GM12878 (cell line): ENCODE data around the gene XPC. TPM values are rescaled to one million over a fixed set of nuclear protein-coding genes. Genes with fewer than 3 reads are reported as not detected.

ENCODE experiments used
- ATAC-seq: fragments of 200-7000 bp; cut with Tn5 transposase; 3 replicates; pipeline ENCODE4 v1.9.1; 2020; ENCODE audit warnings: mild to moderate bottlenecking, moderate library complexity
- BruUV-seq: library from RNA; stranded (reverse); fragments of 400-500 nt; replicated peaks from 2 replicates; lab custom pipeline; 2021; lab: Mats Ljungman, UMichigan
- CTCF ChIA-PET: fragments of 300-600 bp; sonication (Branson Sonifier 250); formaldehyde crosslinking; extraction: SDS; loops from one replicate; lab custom pipeline; 2021; ENCODE audit warnings: inconsistent platforms; lab: Yijun Ruan, JAX
- POLR2A ChIA-PET: fragments of 350-600 bp; formaldehyde crosslinking; extraction: SDS; loops from one replicate; lab custom pipeline; 2021; ENCODE audit warnings: inconsistent platforms; lab: Charles Lee
- RAD21 ChIA-PET: fragments of 300-600 bp; sonication (Branson Sonifier 250); formaldehyde crosslinking; loops from one replicate; lab custom pipeline; 2023; ENCODE audit warnings: antibody characterized with exemption; ENCODE audit not compliant: unreplicated experiment; lab: Charles Lee
- SMC1A ChIA-PET: fragments of 300-600 bp; sonication (Branson Sonifier 250); formaldehyde crosslinking; loops from one replicate; lab custom pipeline; 2023; ENCODE audit not compliant: unreplicated experiment, uncharacterized antibody; lab: Charles Lee
- DNase-seq: peaks from one replicate; pipeline ENCODE4 v3.0.0-alpha.2; 2011; ENCODE audit warnings: low read depth, low spot score
- FAIRE-seq: peaks from 3 replicates; lab custom pipeline; 2011; peaks lifted over from hg19 to GRCh38; lab: Jason Lieb, UNC
- H2AFZ ChIP-seq: 2 replicates; pipeline ENCODE4 v1.6.0; 2011; ENCODE audit warnings: low read depth, low read length, control low read depth; ENCODE audit not compliant: control insufficient read depth
- H3K27ac ChIP-seq: 2 replicates; pipeline ENCODE4 v1.5.1; 2011; ENCODE audit warnings: control low read depth; ENCODE audit not compliant: control insufficient read depth, insufficient read depth
- H3K27me3 ChIP-seq, 2 experiments: replicated peaks in 1 of 2; 2 replicates each; pipeline versions ENCODE4 v1.6.0 to v1.6.1; 2011; ENCODE audit warnings: low read length in 1 of 2; ENCODE audit not compliant: control insufficient read depth in 2 of 2, insufficient read depth in 2 of 2
- H3K36me3 ChIP-seq, 2 experiments: 2 replicates each; pipeline ENCODE4 v1.5.1; 2011; ENCODE audit warnings: low read length in 1 of 2; ENCODE audit not compliant: control insufficient read depth in 2 of 2, insufficient read depth in 2 of 2
- H3K4me1 ChIP-seq: 2 replicates; pipeline ENCODE4 v1.6.1; 2011; ENCODE audit warnings: mild to moderate bottlenecking, low read length, moderate library complexity, mixed read lengths; ENCODE audit not compliant: control insufficient read depth, insufficient read depth
- H3K4me2 ChIP-seq: 2 replicates; pipeline ENCODE4 v1.6.0; 2011; ENCODE audit warnings: control low read depth; ENCODE audit not compliant: control insufficient read depth, insufficient read depth
- H3K4me3 ChIP-seq: fragments of 200-600 bp; sonication (generic); 2 replicates; pipeline ENCODE4 v1.5.1; 2016
- H3K79me2 ChIP-seq: 2 replicates; pipeline ENCODE4 v1.6.0; 2011; ENCODE audit warnings: low read length; ENCODE audit not compliant: control insufficient read depth, insufficient read depth
- H3K9ac ChIP-seq: 2 replicates; pipeline ENCODE4 v1.8.0; 2011; ENCODE audit warnings: low read length, control low read depth, mixed read lengths; ENCODE audit not compliant: control insufficient read depth, insufficient read depth
- H3K9me3 ChIP-seq: replicated peaks from 3 replicates; pipeline ENCODE4 v1.5.1; 2011; ENCODE audit warnings: mild to moderate bottlenecking, low read length; ENCODE audit not compliant: control insufficient read depth, insufficient read depth
- H4K20me1 ChIP-seq: 2 replicates; pipeline ENCODE4 v1.6.0; 2011; ENCODE audit not compliant: control insufficient read depth, insufficient read depth
- ESRRA ChIP-seq: IDR thresholded peaks from 2 replicates; pipeline ENCODE4 v1.6.1; 2012; ENCODE audit warnings: mild to moderate bottlenecking, low read length, improper control_type of control experiment
- GATAD2B ChIP-seq: fragments of 450-650 bp; conservative IDR thresholded peaks from 2 replicates; pipeline ENCODE4 v1.6.1; 2017; ENCODE audit warnings: low read depth, mild to moderate bottlenecking, moderate library complexity
- POLR2A ChIP-seq: IDR thresholded peaks from 2 replicates; pipeline ENCODE4 v1.6.1; 2011; ENCODE audit warnings: low read depth, mild to moderate bottlenecking, low read length
- POLR2AphosphoS5 ChIP-seq: IDR thresholded peaks from 2 replicates; pipeline ENCODE4 v1.6.1; 2011; ENCODE audit warnings: mild to moderate bottlenecking, low read length, inconsistent platforms
- RELB ChIP-seq: fragments of 450-650 bp; IDR thresholded peaks from 2 replicates; pipeline ENCODE4 v1.6.1; 2017; ENCODE audit warnings: low read depth, mild to moderate bottlenecking, moderate library complexity
- SREBF1 ChIP-seq: IDR thresholded peaks from 2 replicates; pipeline ENCODE4 v1.6.1; 2012; ENCODE audit warnings: mild to moderate bottlenecking, low read length
- TCF12 ChIP-seq: IDR thresholded peaks from 2 replicates; pipeline ENCODE4 v1.6.1; 2011; ENCODE audit warnings: low read depth, mild to moderate bottlenecking, low read length
- USF1 ChIP-seq: IDR thresholded peaks from 2 replicates; pipeline ENCODE4 v1.6.1; 2011; ENCODE audit warnings: borderline replicate concordance, low read depth, mild to moderate bottlenecking, moderate library complexity, mixed read lengths, low read length; ENCODE audit not compliant: insufficient read depth; ENCODE audit errors: extremely low read length
- ZNF622 ChIP-seq: fragments of 450-650 bp; IDR thresholded peaks from 2 replicates; pipeline ENCODE4 v1.6.1; 2017; ENCODE audit warnings: mild to moderate bottlenecking, inconsistent platforms
- WGBS: methylation state at CpG from one replicate; pipeline ENCODE4 v1.1.6; 2016; ENCODE audit warnings: low lambda C conversion rate; ENCODE audit not compliant: insufficient replicate concordance, insufficient coverage; ENCODE audit errors: missing lambda C conversion rate; 5-methylcytosine and 5-hydroxymethylcytosine counted together
- in situ Hi-C: fragments of 300-500 bp; cut with MboI; formaldehyde crosslinking; loops from 9 replicates; pipeline ENCODE4 v1.14.3; 2018; ENCODE audit warnings: mixed read lengths
- intact Hi-C: fragments of 100-400 bp; cut with micrococcal nuclease; formaldehyde crosslinking; loops from one replicate; pipeline ENCODE4 v1.14.2; 2022; ENCODE audit not compliant: unreplicated experiment
- polyA plus RNA-seq, 11 experiments: library from polyadenylated mRNA; depleted of rRNA in 4 of 11; unstranded in 6 of 11; stranded (reverse) in 5 of 11; fragments of >200 nt; fragmentation: Nextera tagmentation in 4 of 11; fragmentation: Illumina TruSeq in 1 of 11; extraction: Ambion mirVana in 4 of 11; extraction: Trizol in 1 of 11; gene quantifications; 1 replicate in 1 of 11; 2 replicates in 10 of 11; pipeline versions ENCODE4 v1.2.1 to v1.2.3, GENCODE V29; 2011 to 2016; ENCODE audit warnings: inconsistent platforms in 2 of 11, missing spikeins in 2 of 11, low read depth in 1 of 11
- total RNA-seq, 4 experiments: library from RNA; depleted of rRNA in 3 of 4; stranded (reverse); fragments of >200 nt in 3 of 4; fragmentation: Illumina TruSeq in 1 of 4; extraction: Trizol in 1 of 4; gene quantifications; 2 replicates each; pipeline versions ENCODE4 v1.2.1 to v1.2.3, GENCODE V29; 2013 to 2021

The XPC gene
- total and polyA plus RNA-seq, 10 of the 15 experiments (the other 5 are each of a cell fraction or from before 2014, with no cell fraction given), result 4.0 to 48.3 (median 29.8) TPM

GRCh38 chr3:14135581-14135980, 42.8 kb downstream of the XPC start (continued):
- no peak for TF ChIP-seq GATAD2B
- no peak for TF ChIP-seq POLR2AphosphoS5
- no peak for TF ChIP-seq RELB
- no peak for TF ChIP-seq TCF12
- no peak for TF ChIP-seq USF1
- TF ChIP-seq SREBF1, result no peak

- H2AFZ ChIP-seq, result no peak overlapping the region
- in situ Hi-C loops, result no loop called here
- H3K27me3 ChIP-seq, result no peaks in the 10 kb centered on the region
- H3K4me3 ChIP-seq, result no peak overlapping the region
- intact Hi-C loops, result no loop called here
- DNase-seq (no peak), ATAC-seq (no peak), FAIRE-seq (no peak)
- H3K9ac ChIP-seq, result no peak overlapping the region
- no peak overlapping the region for H3K27ac ChIP-seq
- H3K9me3 ChIP-seq, result no peaks in the 10 kb centered on the region
- H3K36me3 ChIP-seq, result peaks cover 18 to 29% of the 10 kb centered on the region in 2 experiments
- WGBS, result 89% methylated on average over 6 of the region's 6 CpGs
- CTCF ChIA-PET, result no interaction called here
- RAD21 ChIA-PET, result no interaction called here
- H4K20me1 ChIP-seq, result no peaks in the 10 kb centered on the region
- SMC1A ChIA-PET, result no interaction called here
- no peak overlapping the region for H3K4me2 ChIP-seq
- no TSS peak for BruUV-seq
- no peaks in the 10 kb centered on the region for H3K4me1 ChIP-seq
- POLR2A ChIA-PET, result interaction anchor here (1.1 kb wide), 1 partner anchor 9 kb away, joined by 3 read pairs; no protein-coding TSS in a partner anchor
- TF ChIP-seq ESRRA (no peak), POLR2A (0 out of 2 replicates have a peak, but pooled peaks have one; percentile 29), ZNF622 (no peak)
- no peaks in the 10 kb centered on the region for H3K79me2 ChIP-seq
Observed at GRCh38 chr3:14134291-14134690, 44.1 kb downstream of the XPC start.
